AG09319 (cell line): ENCODE results near the gene PIGX.
"Not testable (repeated sequence)": the region's sequence is repeated elsewhere in the genome, so short reads cannot be mapped to it uniquely, and the experiment has no call there.

Source experiments
- DNase-seq: peaks from one replicate; pipeline ENCODE4 v3.0.0-alpha.2; 2010; ENCODE audit warnings: low read depth; ENCODE audit errors: extremely low read depth
- CTCF ChIP-seq: IDR thresholded peaks from 2 replicates; pipeline ENCODE4 v1.5.1; 2011; ENCODE audit warnings: low read depth, mild to moderate bottlenecking, inconsistent platforms, low read length, moderate library complexity

PIGX gene

GRCh38 chr3:196735751-196736150 lies 23.6 kb downstream of the PIGX start:
- TF ChIP-seq CTCF, result no peak

GRCh38 chr3:196736670-196737374 lies 24.6 kb downstream of the PIGX start:
- DNase-seq, result no peak

More at GRCh38 chr3:196735751-196736150, 23.6 kb downstream of the PIGX start:
- no peak for DNase-seq

GRCh38 chr3:196737655-196738054 lies 25.5 kb downstream of the PIGX start:
- no peak for TF ChIP-seq CTCF
- no peak for DNase-seq

More at GRCh38 chr3:196736670-196737374, 24.6 kb downstream of the PIGX start:
- TF ChIP-seq CTCF, result no peak

- DNase-seq, result peak; percentile 64
Observed at GRCh38 chr3:196739671-196740480, 27.7 kb downstream of the PIGX start, which contains the start of gene PAK2. Gene PAK2, plus strand, starts transcription at chr3:196739857. Its CDS starts 42,790 bp downstream, at chr3:196782647.

GRCh38 chr3:196740481-196741248 lies 28.5 kb downstream of the PIGX start:
- DNase-seq, result no peak

More at GRCh38 chr3:196739671-196740480, 27.7 kb downstream of the PIGX start, which contains the start of gene PAK2:
- no peak for TF ChIP-seq CTCF

GRCh38 chr3:196741249-196741889 lies 29.2 kb downstream of the PIGX start:
- DNase-seq, result no peak
- TF ChIP-seq CTCF, result no peak

More at GRCh38 chr3:196740481-196741248, 28.5 kb downstream of the PIGX start:
- TF ChIP-seq CTCF, result no peak

GRCh38 chr3:196743569-196743968 lies 31.4 kb downstream of the PIGX start:
- not testable (repeated sequence) for DNase-seq
